Fibroblast of pulmonary artery (primary cell): Measurements from ENCODE around the gene STIL.

Experiments
- DNase-seq: peaks from one replicate; pipeline ENCODE4 v3.0.0-alpha.2; 2010; ENCODE audit warnings: low read depth
- H3K4me3 ChIP-seq: replicated peaks from 2 replicates; pipeline ENCODE4 v1.5.1; 2011; ENCODE audit warnings: low read depth, mild to moderate bottlenecking, control low read depth, low read length, moderate library complexity
- CTCF ChIP-seq: IDR thresholded peaks from 2 replicates; pipeline ENCODE4 v1.5.1; 2011; ENCODE audit warnings: mild to moderate bottlenecking, control low read depth, low read length, inconsistent platforms; ENCODE audit errors: missing control alignments

STIL gene

GRCh38 chr1:47249755-47250154 lies 64.2 kb downstream of the STIL start:
- no peak overlapping the region for H3K4me3 ChIP-seq
- no peak for TF ChIP-seq CTCF
- DNase-seq: no peak

- TF ChIP-seq CTCF: no peak
- no peak overlapping the region for H3K4me3 ChIP-seq
- DNase-seq: no peak
Observed at GRCh38 chr1:47244339-47244862, 69.5 kb downstream of the STIL start.

- no peak overlapping the region for H3K4me3 ChIP-seq
- DNase-seq: no peak
- TF ChIP-seq CTCF: no peak
Observed at GRCh38 chr1:47243910-47244309, 70.0 kb downstream of the STIL start.

GRCh38 chr1:47241114-47242113 lies 72.5 kb downstream of the STIL start:
- no peak overlapping the region for H3K4me3 ChIP-seq
- no peak for TF ChIP-seq CTCF
- peak; percentile 25 for DNase-seq

GRCh38 chr1:47238935-47239592 lies 74.9 kb downstream of the STIL start:
- no peak for TF ChIP-seq CTCF
- DNase-seq: no peak
- H3K4me3 ChIP-seq: no peak overlapping the region

- no peak for DNase-seq
- TF ChIP-seq CTCF: no peak
- no peak overlapping the region for H3K4me3 ChIP-seq
Observed at GRCh38 chr1:47235806-47236205, 78.1 kb downstream of the STIL start.
